ENCODE measurements around the gene PAX5. TPM values are rescaled to one million over a fixed set of nuclear protein-coding genes. Genes with fewer than 3 reads are reported as not detected.

The PAX5 gene
- total and polyA plus RNA-seq, 9 donors = under 0.01 to 0.34 (median 0.19) TPM

DNA sequence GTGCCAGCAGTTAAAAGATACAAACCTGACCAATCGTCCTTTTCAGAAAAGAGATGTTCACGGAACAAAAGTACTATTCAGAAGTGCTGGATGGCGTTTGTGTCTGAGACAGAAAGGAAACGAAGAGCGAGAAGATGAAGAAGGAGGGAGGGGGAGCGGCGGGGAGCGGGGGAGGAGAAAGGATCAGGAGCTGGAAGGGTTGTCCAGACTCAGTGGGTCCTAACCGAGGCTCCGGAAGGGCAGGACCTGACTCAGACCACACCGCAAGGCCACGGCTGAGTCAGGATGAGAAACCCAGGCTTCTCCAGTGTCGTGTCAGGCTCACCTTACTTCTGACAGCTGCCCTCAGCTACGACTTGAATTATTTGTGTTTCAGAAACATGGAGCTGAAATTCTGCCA lies 46.2 kb downstream of the PAX5 start:
- 4% methylated on average over 13 of the region's 14 CpGs for whole genome bisulfite sequencing (ENCODE audit: insufficient coverage)
- H3K4me3 ChIP-seq (ENCODE audit: low read length) = no peak overlapping the region
- no peak overlapping the region for H3K27ac ChIP-seq (ENCODE audit: low read length)
- DNase-seq = no peak
- peaks cover 5% of the 10 kb centered on the region for H3K4me1 ChIP-seq (ENCODE audit: control insufficient read depth, insufficient read depth, low read length)
- H3K36me3 ChIP-seq (ENCODE audit: control insufficient read depth, insufficient read depth, low read length) = no peaks in the 10 kb centered on the region
- peaks cover 69% of the 10 kb centered on the region for H3K27me3 ChIP-seq (ENCODE audit: control insufficient read depth, insufficient read depth, low read length)
- H3K9me3 ChIP-seq (replicated peaks; ENCODE audit: control insufficient read depth, low read depth, low read length) = peaks cover 7% of the 10 kb centered on the region

DNA sequence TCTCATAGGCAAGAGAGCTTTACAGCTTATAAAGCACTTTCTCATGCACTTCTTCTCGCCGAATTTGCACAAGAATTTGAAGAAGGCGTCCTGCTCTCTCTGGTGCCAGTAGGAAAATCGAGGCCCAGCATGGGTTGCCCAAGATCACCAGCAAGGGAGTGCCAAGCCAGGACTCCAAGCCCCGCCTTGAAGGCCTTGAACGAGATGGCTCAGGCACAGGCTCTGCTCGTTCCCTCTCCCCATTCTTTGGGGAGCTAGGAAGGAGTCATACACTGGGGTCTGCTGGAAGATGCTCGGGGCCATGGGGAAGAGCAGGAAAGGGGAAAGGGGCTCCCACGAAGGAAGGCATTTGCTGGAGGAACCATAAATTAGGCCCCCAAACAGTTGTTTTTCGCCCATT lies 46.7 kb downstream of the PAX5 start:
- H3K4me3 ChIP-seq (ENCODE audit: low read length) = no peak overlapping the region
- DNase-seq = no peak
- no peak overlapping the region for H3K27ac ChIP-seq (ENCODE audit: low read length)
- peaks cover 70% of the 10 kb centered on the region for H3K27me3 ChIP-seq (ENCODE audit: control insufficient read depth, insufficient read depth, low read length)
- 3% methylated on average over 10 of the region's 10 CpGs for WGBS (ENCODE audit: insufficient coverage)
- H3K4me1 ChIP-seq (ENCODE audit: control insufficient read depth, insufficient read depth, low read length) = peaks cover 5% of the 10 kb centered on the region
- H3K36me3 ChIP-seq (ENCODE audit: control insufficient read depth, insufficient read depth, low read length) = no peaks in the 10 kb centered on the region
- H3K9me3 ChIP-seq (replicated peaks; ENCODE audit: control insufficient read depth, low read depth, low read length) = peaks cover 7% of the 10 kb centered on the region

DNA sequence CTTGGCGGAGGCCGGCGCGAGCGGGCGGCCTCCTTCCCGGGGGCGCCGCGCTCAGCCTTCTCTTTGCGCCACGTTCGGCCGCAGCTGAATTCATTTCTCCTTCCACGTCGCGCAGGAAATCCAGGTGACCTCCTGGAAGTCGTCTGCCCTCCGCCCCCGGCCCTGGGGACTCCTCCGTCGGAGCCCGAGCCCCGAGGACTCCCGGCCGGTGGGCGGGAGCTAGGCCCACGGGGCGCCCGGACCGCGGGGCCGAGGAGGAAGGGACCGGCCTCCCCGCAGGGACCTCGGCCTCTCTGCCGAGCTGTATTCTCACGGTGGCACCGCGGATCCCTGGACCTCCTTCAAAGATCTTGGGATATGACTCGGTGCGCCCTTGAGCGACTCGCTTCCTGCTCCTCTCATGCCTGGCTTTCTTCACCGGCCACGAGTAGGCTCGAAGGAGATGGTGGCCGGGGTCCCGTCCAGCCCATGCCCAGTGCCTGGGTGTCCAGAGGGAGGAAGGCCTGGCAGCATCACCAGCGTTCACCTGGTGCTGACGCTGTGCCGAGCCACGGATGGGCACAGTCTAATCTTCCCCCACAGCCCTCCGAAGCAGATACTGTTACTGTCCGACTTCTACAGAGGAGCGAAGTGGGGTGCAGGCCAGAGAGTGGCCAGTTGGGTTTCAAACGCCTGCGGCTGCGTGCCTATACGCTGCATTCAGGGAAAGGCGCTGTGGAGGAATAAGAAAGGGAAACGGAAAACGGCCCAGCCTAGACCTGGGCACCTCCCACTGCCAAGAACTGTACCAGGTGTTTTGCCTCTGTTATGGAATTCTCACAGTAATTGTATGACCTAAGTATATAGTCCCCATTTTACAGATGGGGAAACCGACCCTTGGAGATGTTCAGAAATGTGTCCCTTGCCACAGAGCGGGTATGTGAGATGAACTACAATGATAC lies 47.3 kb downstream of the PAX5 start:
- H3K4me3 ChIP-seq (ENCODE audit: low read length) = no peak overlapping the region
- H3K27ac ChIP-seq (ENCODE audit: low read length) = no peak overlapping the region
- WGBS (ENCODE audit: insufficient coverage) = 1% methylated on average over 55 of the region's 65 CpGs
- H3K9me3 ChIP-seq (replicated peaks; ENCODE audit: control insufficient read depth, low read depth, low read length) = peaks cover 7% of the 10 kb centered on the region
- no peaks in the 10 kb centered on the region for H3K36me3 ChIP-seq (ENCODE audit: control insufficient read depth, insufficient read depth, low read length)
- H3K27me3 ChIP-seq (ENCODE audit: control insufficient read depth, insufficient read depth, low read length) = peaks cover 76% of the 10 kb centered on the region
- DNase-seq = no peak
- H3K4me1 ChIP-seq (ENCODE audit: control insufficient read depth, insufficient read depth, low read length) = peaks cover 5% of the 10 kb centered on the region

DNA sequence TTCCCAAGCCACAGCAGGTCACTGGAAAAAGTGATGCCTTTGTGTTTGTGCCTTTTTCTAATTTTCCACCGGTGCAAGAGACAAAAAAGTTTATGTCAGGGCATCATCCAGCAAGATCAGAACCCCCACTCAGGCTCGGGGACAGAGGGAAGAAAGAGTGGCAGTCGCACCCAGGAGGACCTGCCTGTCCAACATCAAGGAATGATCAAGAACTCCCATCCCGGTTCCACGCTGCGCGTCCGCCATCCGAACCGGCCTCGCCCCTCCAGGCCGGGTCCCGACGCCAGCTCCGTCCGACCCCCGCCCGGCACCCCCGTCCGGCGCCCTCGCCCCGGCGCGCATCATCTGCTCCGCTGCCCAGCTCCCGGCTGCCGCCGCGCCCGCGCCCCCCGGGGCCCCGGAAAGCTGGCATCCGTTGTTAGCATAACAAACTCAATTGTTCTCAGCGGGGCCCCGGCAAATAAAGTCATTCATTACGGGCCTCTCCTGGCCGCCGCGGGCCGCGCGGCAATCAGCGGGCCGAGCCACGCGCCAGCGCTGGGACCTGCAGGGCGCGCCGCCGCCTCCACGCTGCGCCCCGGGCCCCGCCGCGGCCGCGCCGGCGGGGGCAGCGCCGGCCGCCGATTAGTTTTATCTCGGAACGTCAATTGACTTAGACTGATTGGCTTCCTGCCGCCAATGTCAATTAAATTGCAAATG lies 48.1 kb downstream of the PAX5 start:
- H3K36me3 ChIP-seq (ENCODE audit: control insufficient read depth, insufficient read depth, low read length) = no peaks in the 10 kb centered on the region
- peaks cover 5% of the 10 kb centered on the region for H3K4me1 ChIP-seq (ENCODE audit: control insufficient read depth, insufficient read depth, low read length)
- WGBS (ENCODE audit: insufficient coverage) = under 1% methylated on average over 68 of the region's 70 CpGs
- H3K9me3 ChIP-seq (replicated peaks; ENCODE audit: control insufficient read depth, low read depth, low read length) = no peaks in the 10 kb centered on the region
- no peak overlapping the region for H3K4me3 ChIP-seq (ENCODE audit: low read length)
- H3K27me3 ChIP-seq (ENCODE audit: control insufficient read depth, insufficient read depth, low read length) = peaks cover 79% of the 10 kb centered on the region
- no peak overlapping the region for H3K27ac ChIP-seq (ENCODE audit: low read length)
- DNase-seq = no peak

DNA sequence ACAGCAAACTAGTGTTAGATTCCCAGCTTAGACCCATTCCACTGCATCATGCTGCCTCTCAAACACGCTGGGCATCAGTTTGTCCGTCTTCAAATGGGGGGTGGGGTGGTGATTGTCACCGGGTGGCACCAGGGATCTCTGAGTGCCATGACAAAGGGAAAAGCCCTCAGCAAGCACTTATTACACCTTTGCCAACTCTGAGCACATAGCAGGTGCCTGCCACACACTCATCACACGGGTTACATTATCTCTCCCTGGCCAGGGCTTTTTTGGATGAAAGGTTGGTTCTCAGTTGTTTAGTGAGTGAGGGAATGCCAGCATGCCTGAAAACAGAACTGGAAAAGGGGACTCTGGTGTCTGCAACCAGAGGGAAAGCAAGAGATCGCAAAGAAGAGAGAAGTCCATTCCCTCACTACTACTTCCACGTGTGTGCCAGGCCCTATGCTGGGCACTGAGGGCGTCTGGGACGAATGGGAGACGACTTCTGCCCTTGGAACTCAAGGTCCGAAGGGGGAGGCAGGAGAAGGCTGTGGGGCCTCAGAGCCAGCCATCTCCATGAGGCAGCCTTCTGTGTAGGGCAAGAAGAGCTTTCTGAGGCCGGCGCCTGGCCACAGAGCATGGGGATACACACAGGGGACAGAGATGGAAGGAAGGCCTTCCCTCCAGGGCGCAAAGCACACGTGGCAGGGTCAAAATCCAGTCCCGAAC lies 48.9 kb downstream of the PAX5 start:
- Histone ChIP-seq H3K36me3 (ENCODE audit: control insufficient read depth, insufficient read depth, low read length) (no peaks in the 10 kb centered on the region), H3K27me3 (ENCODE audit: control insufficient read depth, insufficient read depth, low read length) (peaks cover 82% of the 10 kb centered on the region), H3K4me3 (ENCODE audit: low read length) (no peak overlapping the region), H3K27ac (ENCODE audit: low read length) (no peak overlapping the region), H3K4me1 (ENCODE audit: control insufficient read depth, insufficient read depth, low read length) (peaks cover 5% of the 10 kb centered on the region), H3K9me3 (replicated peaks; ENCODE audit: control insufficient read depth, low read depth, low read length) (no peaks in the 10 kb centered on the region)
- 15% methylated on average over 6 of the region's 15 CpGs for WGBS (ENCODE audit: insufficient coverage)
- DNase-seq = no peak

DNA sequence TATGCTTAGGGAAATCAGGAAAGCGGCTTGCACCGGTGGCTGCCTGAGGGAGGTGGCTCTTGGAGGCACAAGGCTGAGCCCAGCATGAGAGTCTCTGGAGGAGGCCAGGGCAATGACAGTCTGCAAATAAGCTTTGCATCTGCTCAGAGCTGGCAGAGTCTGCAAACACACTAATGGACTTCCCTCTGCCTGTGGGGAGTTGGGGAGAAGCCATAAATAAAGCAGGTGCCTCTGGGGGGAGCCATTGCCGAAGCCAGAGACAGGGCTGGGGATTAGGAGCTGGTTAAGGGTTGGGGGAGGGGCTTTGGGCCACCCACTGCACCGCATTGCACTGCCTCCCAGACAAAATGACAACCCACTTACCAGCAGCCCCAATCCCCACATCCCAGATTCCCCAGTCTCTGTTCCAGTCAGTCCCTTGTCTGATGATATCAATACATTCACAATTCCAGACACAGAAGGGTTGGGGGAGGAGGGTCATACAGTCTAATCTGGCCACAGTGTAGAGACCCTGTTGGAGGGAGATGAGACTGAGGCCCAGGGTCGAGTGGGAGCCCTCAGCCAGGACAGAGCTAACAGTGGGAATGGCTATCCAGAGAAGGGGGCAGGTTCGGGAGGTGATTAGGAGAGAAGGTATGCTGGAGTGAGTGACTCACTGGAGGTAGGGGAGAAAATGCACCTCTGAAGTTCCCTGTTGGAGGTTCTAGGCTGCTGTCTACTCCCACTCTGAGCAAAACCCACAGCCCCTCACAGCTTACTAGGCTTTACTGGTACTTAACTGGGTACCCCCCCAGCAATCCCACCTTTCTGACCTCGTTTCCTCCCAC lies 53.7 kb downstream of the PAX5 start:
- H3K4me3 ChIP-seq (ENCODE audit: low read length) = no peak overlapping the region
- H3K9me3 ChIP-seq (replicated peaks; ENCODE audit: control insufficient read depth, low read depth, low read length) = no peaks in the 10 kb centered on the region
- peaks cover 49% of the 10 kb centered on the region for H3K27me3 ChIP-seq (ENCODE audit: control insufficient read depth, insufficient read depth, low read length)
- 36% methylated on average over 4 of the region's 7 CpGs for WGBS (ENCODE audit: insufficient coverage)
- H3K4me1 ChIP-seq (ENCODE audit: control insufficient read depth, insufficient read depth, low read length) = no peaks in the 10 kb centered on the region
- H3K27ac ChIP-seq (ENCODE audit: low read length) = no peak overlapping the region
- H3K36me3 ChIP-seq (ENCODE audit: control insufficient read depth, insufficient read depth, low read length) = no peaks in the 10 kb centered on the region
- no peak for DNase-seq

DNA sequence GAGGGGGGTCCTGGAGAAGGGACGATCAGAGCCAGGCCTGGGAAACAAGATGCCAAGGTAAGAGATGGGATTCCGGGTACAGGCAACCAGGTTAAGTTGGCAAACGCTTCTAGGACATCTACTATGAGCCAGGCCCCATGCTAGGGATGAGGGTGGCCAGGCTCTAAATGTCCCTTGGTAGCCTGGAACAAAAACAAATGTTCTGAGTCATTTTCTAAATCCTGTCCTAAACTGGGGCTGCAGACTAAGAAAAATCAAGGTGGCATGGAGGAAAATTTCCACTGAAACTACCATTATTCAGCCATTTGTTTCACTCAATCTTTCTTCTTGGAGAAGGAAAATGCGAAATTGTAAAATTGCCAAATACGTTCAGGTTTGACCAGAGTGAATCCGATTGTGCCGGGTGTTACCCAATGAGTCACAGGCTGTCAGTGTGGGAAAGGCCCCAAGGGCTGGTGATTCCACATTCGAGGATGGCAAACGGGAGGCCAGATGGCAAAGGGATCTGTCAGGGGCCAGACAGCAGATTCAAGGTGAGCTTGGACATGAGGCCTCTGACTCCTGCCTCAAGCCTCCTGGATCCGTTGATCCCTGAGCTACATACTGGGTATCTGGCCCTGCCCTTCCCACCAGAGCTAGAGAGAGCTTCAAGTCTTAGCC lies 57.6 kb downstream of the PAX5 start:
- Histone ChIP-seq H3K9me3 (replicated peaks; ENCODE audit: control insufficient read depth, low read depth, low read length) (no peaks in the 10 kb centered on the region), H3K27me3 (ENCODE audit: control insufficient read depth, insufficient read depth, low read length) (peaks cover 30% of the 10 kb centered on the region), H3K36me3 (ENCODE audit: control insufficient read depth, insufficient read depth, low read length) (no peaks in the 10 kb centered on the region), H3K4me1 (ENCODE audit: control insufficient read depth, insufficient read depth, low read length) (no peaks in the 10 kb centered on the region), H3K4me3 (ENCODE audit: low read length) (no peak overlapping the region), H3K27ac (ENCODE audit: low read length) (no peak overlapping the region)
- WGBS (ENCODE audit: insufficient coverage) = 68% methylated on average over 9 of the region's 10 CpGs
- no peak for DNase-seq

DNA sequence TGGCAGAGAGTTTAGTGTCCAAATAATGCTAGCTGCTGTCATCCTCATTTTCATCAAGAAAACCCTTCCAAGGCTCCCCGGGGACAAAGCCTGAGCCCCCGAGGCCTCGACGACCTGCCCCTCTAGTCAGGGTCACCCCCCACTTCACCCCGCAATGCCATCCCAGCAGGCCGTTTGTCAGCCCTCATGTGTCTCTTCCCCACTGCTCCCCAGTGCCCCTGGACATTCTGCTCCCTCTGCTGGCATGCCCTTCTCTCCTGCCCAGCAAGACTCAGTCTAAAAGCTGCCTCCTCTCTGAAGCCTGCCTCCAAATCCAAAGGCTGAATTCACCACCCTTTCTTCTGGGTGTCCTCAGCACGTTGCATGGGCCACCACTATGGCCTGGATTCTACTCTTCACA lies 59.3 kb downstream of the PAX5 start:
- no peak for DNase-seq
- peaks cover 24% of the 10 kb centered on the region for H3K27me3 ChIP-seq (ENCODE audit: control insufficient read depth, insufficient read depth, low read length)
- WGBS (ENCODE audit: insufficient coverage) = 51% methylated on average over 7 of the region's 7 CpGs

DNA sequence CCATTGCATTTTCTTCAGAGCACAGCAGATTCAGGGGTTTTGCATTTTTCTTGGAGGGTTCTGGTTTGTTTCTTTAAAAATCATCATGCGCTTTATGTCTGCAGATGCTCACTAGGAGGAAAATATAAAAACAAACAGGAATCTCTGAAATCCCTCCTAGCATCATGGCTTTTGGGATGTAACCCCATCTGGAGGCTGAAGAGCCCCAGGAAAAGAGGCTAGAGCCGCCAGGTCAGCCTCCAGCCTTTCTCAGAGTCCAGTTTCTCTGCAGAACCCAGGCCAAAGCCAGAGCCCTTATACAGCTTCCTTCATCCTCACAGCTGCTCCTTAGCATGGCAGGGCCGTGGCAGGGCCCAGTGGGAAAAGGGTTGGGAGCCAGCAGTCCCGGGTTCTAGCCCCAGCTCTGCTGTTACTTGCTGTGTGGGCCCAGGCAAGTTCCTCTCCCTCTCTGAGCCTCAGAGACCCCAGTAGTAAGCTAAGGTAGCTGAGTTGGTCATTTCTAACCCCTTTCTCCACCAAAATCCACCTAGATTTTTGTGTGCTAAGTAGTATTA lies 62.1 kb downstream of the PAX5 start:
- H3K9me3 ChIP-seq (replicated peaks; ENCODE audit: control insufficient read depth, low read depth, low read length) = no peaks in the 10 kb centered on the region
- H3K27ac ChIP-seq (ENCODE audit: low read length) = no peak overlapping the region
- WGBS (ENCODE audit: insufficient coverage) = no CpG with 5 or more reads among the region's 4 CpGs
- DNase-seq = no peak
- peaks cover 17% of the 10 kb centered on the region for H3K27me3 ChIP-seq (ENCODE audit: control insufficient read depth, insufficient read depth, low read length)
- H3K36me3 ChIP-seq (ENCODE audit: control insufficient read depth, insufficient read depth, low read length) = no peaks in the 10 kb centered on the region
- H3K4me1 ChIP-seq (ENCODE audit: control insufficient read depth, insufficient read depth, low read length) = no peaks in the 10 kb centered on the region
- H3K4me3 ChIP-seq (ENCODE audit: low read length) = no peak overlapping the region

More for the DNA sequence above, 59.3 kb downstream of the PAX5 start:
- H3K4me1 ChIP-seq (ENCODE audit: control insufficient read depth, insufficient read depth, low read length) = no peaks in the 10 kb centered on the region
- H3K4me3 ChIP-seq (ENCODE audit: low read length) = no peak overlapping the region
- H3K27ac ChIP-seq (ENCODE audit: low read length) = no peak overlapping the region
- H3K9me3 ChIP-seq (replicated peaks; ENCODE audit: control insufficient read depth, low read depth, low read length) = no peaks in the 10 kb centered on the region
- no peaks in the 10 kb centered on the region for H3K36me3 ChIP-seq (ENCODE audit: control insufficient read depth, insufficient read depth, low read length)
